GM21390 (cell line): ENCODE results near the gene PIGZ.

ENCODE experiments used
- ATAC-seq: cut with Tn5 transposase; IDR thresholded peaks from one replicate; pipeline ENCODE4 v1.9.1; 2021; ENCODE audit not compliant: unreplicated experiment

The PIGZ gene, protein sequence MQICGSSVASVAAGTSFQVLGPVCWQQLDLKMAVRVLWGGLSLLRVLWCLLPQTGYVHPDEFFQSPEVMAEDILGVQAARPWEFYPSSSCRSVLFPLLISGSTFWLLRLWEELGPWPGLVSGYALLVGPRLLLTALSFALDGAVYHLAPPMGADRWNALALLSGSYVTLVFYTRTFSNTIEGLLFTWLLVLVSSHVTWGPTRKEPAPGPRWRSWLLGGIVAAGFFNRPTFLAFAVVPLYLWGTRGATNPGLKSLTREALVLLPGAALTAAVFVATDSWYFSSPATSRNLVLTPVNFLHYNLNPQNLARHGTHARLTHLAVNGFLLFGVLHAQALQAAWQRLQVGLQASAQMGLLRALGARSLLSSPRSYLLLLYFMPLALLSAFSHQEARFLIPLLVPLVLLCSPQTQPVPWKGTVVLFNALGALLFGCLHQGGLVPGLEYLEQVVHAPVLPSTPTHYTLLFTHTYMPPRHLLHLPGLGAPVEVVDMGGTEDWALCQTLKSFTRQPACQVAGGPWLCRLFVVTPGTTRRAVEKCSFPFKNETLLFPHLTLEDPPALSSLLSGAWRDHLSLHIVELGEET

DNA sequence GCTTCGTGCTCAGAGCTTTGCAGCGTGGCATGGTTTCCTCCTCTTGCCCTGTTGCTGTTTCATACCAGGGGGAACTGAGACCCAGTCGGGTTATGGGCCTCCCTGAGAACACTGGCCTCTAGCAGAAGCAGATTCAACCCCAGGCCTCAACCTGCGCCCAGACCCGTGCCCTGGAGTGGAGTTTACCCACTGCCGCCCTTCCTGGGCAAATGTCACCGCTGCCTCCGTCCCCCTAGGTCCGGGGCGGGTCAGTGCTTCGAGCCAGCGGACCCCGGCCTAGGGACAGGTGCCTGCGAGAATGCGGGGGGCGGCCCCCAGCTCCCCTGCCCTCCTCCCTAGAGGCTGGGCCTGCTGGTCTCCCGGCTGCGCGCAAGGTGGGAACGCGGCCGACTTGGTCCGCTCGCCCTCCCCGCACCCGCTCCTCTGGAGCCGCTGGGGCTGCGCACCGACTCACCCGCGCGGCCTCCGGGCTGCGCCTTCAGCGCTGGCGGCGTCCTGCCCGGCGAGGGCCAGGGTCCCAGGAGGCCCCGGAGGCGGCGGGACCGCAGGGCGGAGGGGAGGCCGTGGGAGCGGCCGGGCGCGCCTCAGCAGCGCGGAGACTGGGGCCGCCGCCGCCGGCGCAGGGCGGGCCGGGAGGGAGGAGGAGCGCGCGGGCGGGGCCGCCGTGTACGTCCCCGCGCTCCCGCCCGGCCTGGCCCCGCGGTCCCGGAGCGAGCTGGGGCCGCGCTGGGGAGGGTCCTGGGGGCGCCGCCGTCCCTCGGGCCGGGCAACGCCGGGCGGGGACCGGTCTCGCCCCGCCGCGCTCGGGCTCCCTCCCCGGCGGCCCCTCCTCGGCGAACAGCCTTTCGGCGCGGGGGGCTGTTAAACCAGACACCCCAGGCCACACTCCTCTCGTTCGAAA, at the start of gene PIGZ:
TSS of gene PIGZ (minus strand) at position 601 of the 901 bp plus-strand sequence. CDS start 16,802 bp downstream, outside the sequence.
- peak; percentile 62 for ATAC-seq

- no peak for ATAC-seq
These were observed 48.4 kb upstream of the PIGZ start for GRCh38 chr3:197017003-197017402.

DNA sequence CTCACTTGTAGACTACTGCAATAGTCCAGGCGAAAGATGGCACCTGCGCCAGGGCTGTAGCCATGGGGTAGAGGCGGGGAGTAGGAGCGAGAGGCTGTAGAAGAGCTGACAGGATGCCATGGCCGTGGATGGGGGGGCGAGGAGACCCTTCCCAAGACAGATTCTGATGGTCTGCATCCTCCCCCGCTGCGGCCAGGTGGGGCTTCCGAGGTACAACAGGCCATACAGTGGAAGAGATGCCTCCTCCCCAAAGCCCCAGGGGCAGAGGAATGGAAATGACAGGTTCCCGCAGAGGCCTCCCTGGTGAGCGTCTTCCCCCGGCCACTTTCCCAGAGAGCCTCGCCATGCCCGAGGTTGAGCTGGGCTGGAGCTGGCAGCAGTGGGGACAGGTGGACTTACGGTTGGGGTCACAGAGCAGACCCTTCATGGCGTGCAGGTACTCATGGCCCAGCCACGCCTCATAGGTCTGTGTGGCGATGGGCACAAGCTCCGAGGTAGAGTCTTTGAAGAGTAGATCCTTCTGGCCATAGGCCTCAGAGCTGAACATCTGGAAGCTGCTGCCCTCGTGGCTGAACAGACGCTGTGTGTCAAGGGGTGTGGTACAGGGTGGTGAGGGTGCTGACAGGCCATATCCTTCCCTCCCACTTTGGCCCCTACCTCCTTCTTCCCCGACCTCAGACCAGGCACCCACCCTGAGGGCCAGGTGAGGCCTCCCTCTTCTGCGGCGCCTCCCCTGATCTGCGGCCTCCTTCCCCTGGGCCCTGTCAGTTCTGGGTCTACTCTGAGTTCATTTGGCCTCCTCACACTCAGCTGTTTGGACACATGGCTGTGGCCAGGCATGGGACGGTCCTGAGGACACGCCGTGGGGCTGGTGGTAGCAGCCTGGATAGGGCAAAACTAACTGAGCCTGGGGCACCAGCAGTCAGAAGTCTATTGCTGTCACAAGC, 47.4 kb upstream of the PIGZ start:
- no peak for ATAC-seq

DNA sequence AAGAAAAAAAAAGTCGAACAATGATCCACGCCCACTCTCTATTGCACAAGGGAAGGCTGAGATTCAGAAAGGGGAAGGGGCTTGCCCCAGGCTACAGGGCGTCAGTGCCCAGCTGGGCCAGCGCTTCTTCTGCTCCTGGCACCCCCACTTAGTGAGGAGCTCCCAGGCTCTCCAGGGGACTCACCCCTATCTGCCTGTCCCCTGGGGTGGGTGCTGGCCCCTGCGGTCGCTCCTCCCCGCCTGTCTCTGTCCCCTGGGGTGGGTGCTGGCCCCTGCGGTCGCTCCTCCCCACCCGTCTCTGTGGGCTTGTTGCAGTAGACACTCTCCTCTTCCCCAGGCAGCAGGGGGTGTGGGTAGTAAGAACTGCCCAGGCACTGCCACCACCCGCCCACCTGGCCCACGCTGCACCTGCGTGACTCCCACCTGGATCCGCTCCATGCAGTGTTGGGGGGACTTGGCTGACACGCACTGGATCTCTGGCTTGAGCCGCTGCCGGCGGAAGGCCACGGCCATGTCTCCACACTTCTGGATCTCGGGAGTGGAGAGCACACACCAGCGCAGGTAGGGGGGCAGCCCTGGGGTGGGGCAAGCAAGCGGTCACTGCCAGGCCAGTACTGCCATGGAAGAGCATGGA, 46.4 kb upstream of the PIGZ start:
- no peak for ATAC-seq

DNA sequence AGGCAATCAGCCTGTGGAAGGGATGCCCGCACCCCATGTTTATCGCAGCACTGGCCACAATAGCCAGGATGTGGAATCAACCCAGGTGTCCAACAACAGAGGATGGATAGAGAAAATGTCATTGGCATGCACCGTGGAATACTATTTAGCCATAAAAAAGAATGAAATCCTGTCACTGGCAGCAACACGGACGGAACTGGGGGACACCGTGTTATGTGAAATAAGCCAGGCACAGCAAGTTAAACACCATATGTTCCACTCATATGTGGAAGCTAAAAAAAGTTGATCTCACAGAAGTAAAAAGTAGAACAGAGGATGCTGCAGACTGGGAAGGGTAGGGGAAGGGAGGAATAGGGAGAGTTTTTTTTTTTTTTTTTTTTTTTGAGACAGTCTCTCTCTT, 45.4 kb upstream of the PIGZ start:
- no peak for ATAC-seq

DNA sequence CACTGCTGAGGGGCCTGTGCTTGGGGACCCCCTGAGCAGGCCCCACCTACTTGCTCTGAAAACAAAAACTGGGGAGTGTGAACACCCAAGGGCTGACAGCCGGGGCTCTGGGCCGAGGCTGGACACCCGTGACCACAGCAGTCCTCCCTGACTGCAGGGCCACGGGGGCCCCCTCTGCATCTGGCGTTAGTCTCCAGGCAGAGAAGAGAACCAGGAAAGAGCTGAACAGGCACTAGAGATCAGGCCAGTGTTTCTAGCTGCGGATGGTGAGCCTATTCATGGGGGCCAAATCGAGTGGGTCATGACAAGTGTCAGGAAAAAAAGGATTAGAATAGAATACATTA, 43.9 kb upstream of the PIGZ start:
- no peak for ATAC-seq

DNA sequence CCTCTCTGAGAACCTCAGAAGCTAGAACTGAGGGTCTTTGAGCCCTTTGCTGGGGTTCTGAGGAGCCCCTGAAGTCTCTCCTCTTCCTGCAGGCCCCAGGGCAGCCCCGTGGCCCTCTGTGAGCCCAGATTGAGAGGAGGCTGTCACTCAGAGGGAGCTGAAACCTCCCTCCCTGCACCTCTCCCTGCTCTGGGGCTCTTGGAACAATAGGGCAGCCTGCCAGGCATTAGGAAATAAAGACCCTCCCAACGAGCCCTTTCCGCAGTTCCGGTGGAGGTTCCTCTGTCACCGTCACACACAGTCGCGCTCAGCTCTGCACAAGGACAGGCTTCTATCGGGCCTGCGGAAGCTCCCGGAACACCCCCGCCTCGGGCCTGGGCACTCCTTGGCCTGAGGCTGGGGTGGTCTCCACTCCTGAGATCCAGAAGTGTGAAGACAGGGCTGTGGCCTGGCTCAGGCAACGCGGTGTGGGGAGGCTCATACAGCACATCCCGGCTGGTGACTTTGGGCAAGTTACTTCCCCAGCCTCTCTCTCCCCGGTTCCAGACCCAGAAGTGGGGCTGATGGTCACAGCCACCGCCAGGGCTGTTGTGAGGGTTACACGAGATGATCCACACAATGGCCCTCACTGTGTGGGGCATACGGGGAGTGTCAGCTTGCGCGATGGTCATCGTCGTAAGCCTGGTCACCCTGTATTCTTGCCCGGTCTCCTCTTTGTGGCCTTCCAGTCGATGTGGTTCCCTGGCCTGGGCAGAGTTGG, 43.3 kb upstream of the PIGZ start:
- no peak for ATAC-seq

DNA sequence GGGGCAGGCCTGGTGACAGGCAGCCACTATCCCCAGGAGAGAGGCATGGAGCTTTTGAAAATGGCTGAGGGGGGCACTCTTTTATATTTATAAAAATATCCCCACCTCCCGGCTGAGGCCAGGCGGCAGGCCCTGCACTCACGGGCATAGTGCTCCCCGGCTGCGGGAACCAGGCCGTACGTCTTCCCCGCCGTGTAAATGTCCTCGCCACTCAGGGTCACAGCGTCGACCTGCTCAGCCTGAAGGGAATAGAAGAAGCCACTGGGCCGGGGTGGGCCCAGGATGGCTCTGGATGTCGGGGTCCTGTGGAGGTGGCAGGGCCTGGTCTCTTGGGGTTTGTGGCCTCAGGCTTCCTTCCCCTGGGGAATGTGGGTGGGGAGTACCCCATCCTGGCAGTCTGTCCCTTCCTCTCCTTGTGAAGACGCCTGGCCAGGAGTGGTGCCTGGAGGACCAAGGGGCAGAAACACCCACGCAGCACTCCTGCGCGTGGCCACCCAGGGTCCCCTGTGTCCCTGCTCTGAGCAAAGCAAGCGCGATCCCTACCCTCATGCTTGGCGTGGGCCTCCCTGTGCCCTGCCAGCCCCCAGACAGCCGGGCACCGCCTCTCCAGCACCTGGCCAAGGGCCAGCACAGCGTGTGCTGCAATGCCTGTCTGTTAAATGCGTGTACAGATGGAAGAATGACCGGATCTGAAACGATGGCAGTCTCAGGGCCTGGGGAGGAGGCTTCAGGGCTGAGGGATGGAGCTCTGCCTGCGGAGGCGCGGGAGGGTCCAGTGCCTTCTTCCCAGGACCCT, 42.1 kb upstream of the PIGZ start:
- ATAC-seq = no peak

GRCh38 chr3:197009532-197010019, 40.9 kb upstream of the PIGZ start:
- no peak for ATAC-seq

DNA sequence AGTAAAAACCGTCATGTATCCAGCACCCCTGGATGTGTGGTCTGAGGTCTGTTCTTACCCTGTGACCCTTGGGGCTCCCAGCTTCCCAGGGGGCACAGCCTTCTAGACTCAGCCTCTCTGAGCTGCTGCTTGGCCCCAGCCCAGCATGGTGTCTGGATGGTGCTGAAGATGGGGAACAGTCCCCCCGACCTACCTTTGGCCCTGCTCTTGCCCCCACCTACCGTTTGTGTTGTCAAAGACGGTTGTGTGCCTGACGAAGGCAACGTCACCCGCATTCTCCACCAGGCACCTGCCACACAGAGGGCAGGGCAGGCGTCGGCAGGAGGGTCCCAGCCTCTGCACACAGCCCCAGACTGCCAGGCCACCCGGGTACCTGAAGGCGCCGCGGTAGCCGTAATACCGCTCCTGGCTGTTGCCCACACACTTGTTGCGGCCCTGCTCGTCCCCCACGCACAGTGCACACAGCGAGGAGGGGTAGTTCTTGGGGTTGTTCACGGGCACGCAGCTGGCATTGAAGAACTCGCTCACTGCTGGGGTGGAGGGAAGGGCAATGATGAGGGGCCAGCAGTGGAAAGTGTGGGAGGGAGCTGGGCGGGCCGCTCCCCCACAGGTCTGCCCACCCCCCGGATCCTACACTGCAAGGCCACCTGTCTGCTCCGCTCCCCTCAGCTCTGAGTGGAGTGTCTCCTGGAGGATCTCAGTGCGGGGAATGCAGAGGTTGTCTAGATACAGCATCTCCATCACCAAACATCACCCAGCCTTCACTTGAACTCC, 40.0 kb upstream of the PIGZ start:
- ATAC-seq = no peak

- no peak for ATAC-seq
These were observed 39.3 kb upstream of the PIGZ start for GRCh38 chr3:197007953-197008352.

DNA sequence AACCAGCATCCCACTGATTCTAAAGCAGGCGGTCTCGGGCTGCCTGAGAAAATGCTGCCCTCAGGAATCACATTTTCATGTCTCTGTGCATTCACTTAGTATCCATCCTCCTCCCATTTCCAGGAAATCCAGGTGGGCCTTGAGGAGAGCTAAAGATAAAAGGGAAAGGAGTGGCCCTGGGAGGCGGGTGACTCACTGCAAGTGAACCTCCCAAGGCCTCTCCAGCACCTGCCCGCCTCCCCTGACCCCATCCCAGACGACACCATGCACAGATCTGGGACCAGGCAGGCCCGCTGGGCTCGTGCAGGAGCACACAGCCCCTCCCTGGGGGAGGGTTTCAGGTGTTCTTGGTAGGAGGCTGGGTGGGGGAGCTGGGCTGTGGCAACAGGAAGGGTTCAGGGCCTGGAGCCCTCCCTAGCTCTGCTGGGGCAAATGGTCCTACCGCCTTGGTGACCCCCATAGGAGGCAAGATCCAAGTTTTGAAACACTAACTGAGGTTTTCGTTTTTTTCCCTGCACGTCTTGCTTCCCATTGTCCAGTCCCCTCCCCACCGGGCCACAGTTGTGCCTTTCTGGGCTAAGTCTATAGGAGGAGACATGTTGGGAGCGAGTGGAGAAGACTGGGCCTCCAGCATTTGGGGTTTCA, 38.8 kb upstream of the PIGZ start:
- ATAC-seq = no peak

GRCh38 chr3:197006860-197007259, 38.2 kb upstream of the PIGZ start:
- ATAC-seq = no peak

GRCh38 chr3:197006446-197006845, 37.8 kb upstream of the PIGZ start:
- ATAC-seq = no peak

- peak; percentile 12 for ATAC-seq
These were observed 35.1 kb upstream of the PIGZ start for GRCh38 chr3:197003461-197004385.
